Type B pancreatic cell (in vitro differentiated cells): ENCODE measurements around the gene AVPI1. TPM values are rescaled to one million over a fixed set of nuclear protein-coding genes. Genes with fewer than 3 reads are reported as not detected.

Experiments used
- DNase-seq: peaks from one replicate; pipeline ENCODE4 v3.0.0; 2021; ENCODE audit warnings: mixed read lengths; ENCODE audit not compliant: unreplicated experiment; ENCODE audit errors: extremely low spot score
- H3K27ac Mint-ChIP-seq: 2 replicates; pipeline ENCODE4 v1.8.0; 2021; ENCODE audit warnings: mild to moderate bottlenecking, mixed read lengths
- H3K27me3 Mint-ChIP-seq: 2 replicates; pipeline ENCODE4 v1.8.0; 2021; ENCODE audit warnings: mixed read lengths
- H3K36me3 Mint-ChIP-seq: 2 replicates; pipeline ENCODE4 v1.8.0; 2021; ENCODE audit warnings: mixed read lengths
- H3K4me1 Mint-ChIP-seq: one replicate; pipeline ENCODE4 v1.8.0; 2021; ENCODE audit warnings: mixed read lengths; ENCODE audit not compliant: unreplicated experiment
- H3K4me3 Mint-ChIP-seq: 2 replicates; pipeline ENCODE4 v1.8.0; 2021; ENCODE audit warnings: mild to moderate bottlenecking, mixed read lengths
- H3K9me3 Mint-ChIP-seq: 2 replicates; pipeline ENCODE4 v1.8.0; 2021; ENCODE audit warnings: mixed read lengths
- total RNA-seq: library from RNA; stranded (reverse); gene quantifications from 2 replicates; pipeline ENCODE4 v1.2.1, GENCODE V29; 2021; ENCODE audit warnings: low replicate concordance
- TF ChIP-seq, protein P1 (sequence below): fragments of 200-600 bp; sonication (generic); conservative IDR thresholded peaks from 2 replicates; pipeline ENCODE4 v1.5.0; 2021; ENCODE audit warnings: antibody characterized with exemption, mild to moderate bottlenecking

Gene AVPI1
- total RNA-seq, 1 donor from 2014 or later: 7.8 TPM

- DNase-seq: no peak
- H3K4me3 Mint-ChIP-seq: peak overlapping the region; percentile 77
- H3K27me3 Mint-ChIP-seq: no peaks in the 10 kb centered on the region
- TF ChIP-seq, protein P1, sequence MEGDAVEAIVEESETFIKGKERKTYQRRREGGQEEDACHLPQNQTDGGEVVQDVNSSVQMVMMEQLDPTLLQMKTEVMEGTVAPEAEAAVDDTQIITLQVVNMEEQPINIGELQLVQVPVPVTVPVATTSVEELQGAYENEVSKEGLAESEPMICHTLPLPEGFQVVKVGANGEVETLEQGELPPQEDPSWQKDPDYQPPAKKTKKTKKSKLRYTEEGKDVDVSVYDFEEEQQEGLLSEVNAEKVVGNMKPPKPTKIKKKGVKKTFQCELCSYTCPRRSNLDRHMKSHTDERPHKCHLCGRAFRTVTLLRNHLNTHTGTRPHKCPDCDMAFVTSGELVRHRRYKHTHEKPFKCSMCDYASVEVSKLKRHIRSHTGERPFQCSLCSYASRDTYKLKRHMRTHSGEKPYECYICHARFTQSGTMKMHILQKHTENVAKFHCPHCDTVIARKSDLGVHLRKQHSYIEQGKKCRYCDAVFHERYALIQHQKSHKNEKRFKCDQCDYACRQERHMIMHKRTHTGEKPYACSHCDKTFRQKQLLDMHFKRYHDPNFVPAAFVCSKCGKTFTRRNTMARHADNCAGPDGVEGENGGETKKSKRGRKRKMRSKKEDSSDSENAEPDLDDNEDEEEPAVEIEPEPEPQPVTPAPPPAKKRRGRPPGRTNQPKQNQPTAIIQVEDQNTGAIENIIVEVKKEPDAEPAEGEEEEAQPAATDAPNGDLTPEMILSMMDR: no peak
- no peaks in the 10 kb centered on the region for H3K36me3 Mint-ChIP-seq
- H3K4me1 Mint-ChIP-seq: peaks cover 30% of the 10 kb centered on the region
- H3K9me3 Mint-ChIP-seq: no peaks in the 10 kb centered on the region
- H3K27ac Mint-ChIP-seq: peak overlapping the region; percentile 58
Observed at GRCh38 chr10:97683556-97684367, 3.3 kb downstream of the AVPI1 start.

DNA sequence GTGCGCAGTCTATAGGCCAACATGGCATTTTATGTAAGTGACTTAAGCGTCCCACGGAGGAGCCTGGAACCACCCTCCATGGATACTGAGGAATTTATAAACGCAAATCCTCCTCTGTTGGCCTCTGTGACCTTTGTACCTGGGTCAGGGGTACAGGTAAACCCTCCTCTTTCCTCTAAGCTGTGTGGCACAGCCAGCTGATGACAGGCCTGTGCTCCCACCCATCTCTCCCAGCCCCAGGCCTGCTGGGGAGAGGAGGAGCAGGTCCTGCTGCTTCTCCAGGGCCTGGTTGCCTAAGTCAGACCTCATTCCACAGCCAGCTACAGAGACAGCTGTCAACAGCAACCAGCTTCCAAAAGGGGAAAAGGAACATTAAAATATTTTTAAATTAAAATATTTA, 5.0 kb downstream of the AVPI1 start:
- H3K9me3 Mint-ChIP-seq: no peaks in the 10 kb centered on the region
- peaks cover 20% of the 10 kb centered on the region for H3K4me1 Mint-ChIP-seq
- no peak for DNase-seq
- H3K27me3 Mint-ChIP-seq: no peaks in the 10 kb centered on the region
- peak overlapping the region; percentile 88 for H3K27ac Mint-ChIP-seq
- TF ChIP-seq, protein P1: no peak
- H3K36me3 Mint-ChIP-seq: no peaks in the 10 kb centered on the region
- no peak overlapping the region for H3K4me3 Mint-ChIP-seq

DNA sequence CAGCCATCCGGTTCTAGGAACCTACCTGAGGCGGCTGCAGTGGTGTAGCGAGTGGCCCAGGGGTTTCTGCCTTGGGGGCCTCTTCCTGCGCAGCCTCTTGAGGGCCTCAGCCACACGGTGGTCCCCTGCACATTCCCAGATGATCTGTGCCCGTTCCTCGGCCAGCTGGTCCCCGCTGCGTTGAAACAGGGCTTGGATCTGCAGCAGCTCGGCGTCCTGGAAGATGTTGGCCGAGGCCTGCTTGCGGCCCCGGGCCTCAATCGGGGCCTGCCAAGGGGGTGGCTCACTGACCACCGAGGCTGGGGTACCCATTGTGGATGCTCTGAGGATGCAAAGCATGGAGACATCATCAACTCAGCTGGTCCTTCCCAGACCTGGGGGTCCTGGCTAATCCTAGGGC, 7.4 kb downstream of the AVPI1 start:
- Mint-ChIP-seq H3K27me3 (no peaks in the 10 kb centered on the region), H3K36me3 (no peaks in the 10 kb centered on the region), H3K9me3 (no peaks in the 10 kb centered on the region), H3K4me1 (peaks cover 13% of the 10 kb centered on the region), H3K4me3 (no peak overlapping the region), H3K27ac (no peak overlapping the region)
- DNase-seq: no peak
- TF ChIP-seq, protein P1: no peak

DNA sequence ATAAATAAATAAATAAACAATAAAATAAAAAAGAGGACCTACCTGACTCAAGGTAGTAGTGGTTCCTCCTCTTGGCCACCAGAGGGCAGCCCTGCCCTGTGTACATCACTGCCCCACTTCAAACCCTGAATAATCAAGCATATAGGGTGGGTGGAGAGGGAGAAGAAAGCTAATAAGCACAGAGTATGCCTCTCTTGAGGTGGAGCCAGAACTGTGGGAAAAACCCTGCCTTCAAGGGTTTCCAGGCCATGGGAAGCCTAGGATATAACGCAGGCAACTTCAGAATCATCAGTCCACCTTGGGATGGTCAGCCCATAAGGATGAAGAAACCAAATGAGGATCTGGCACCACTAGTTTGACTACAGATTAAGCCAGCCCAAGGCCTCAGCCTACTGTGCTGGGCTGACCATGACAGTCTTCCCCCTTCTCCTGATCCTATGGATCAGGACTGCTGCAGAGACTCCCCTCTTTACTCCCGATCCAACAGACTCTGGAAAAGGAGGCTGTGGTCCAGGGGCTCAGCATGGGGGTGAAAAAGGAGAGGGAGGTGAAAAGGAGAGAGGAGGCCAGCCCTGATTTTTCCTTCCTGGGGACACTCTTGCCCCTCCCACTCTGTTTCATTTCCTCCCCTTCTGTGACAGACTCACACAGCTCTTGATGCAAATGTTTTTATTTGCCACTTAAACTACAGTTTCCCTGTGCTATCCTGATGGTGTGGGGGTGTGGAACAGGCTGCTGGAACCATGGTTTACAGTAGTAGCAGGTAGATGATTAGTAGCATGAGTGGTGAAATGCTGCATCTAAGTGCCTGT, 10.1 kb downstream of the AVPI1 start:
- no peak overlapping the region for H3K4me3 Mint-ChIP-seq
- no peaks in the 10 kb centered on the region for H3K9me3 Mint-ChIP-seq
- H3K27me3 Mint-ChIP-seq: no peaks in the 10 kb centered on the region
- no peaks in the 10 kb centered on the region for H3K36me3 Mint-ChIP-seq
- TF ChIP-seq, protein P1: peak; percentile 97
- no peak for DNase-seq
- peaks cover under 1% of the 10 kb centered on the region for H3K4me1 Mint-ChIP-seq
- no peak overlapping the region for H3K27ac Mint-ChIP-seq

- Mint-ChIP-seq H3K27ac (no peak overlapping the region), H3K9me3 (no peaks in the 10 kb centered on the region), H3K36me3 (peaks cover 3% of the 10 kb centered on the region), H3K4me3 (no peak overlapping the region), H3K27me3 (no peaks in the 10 kb centered on the region), H3K4me1 (no peaks in the 10 kb centered on the region)
- no peak for DNase-seq
- TF ChIP-seq, protein P1: no peak
Observed at GRCh38 chr10:97675222-97675621, 11.8 kb downstream of the AVPI1 start.
